Activated CD8-positive, alpha-beta memory T cell treated with anti-CD3 and anti-CD28 coated beads, Interleukin-2, amount 10 ng/mL, durations not matched to agents 7 days and 5 days (primary cell): ENCODE measurements around the gene MRPL17. TPM values are rescaled to one million over a fixed set of nuclear protein-coding genes. Genes with fewer than 3 reads are reported as not detected.

ENCODE experiments used
- ATAC-seq: fragments of 150-1000 bp; cut with Tn5 transposase; one replicate; pipeline ENCODE4 v1.10.0; 2021; ENCODE audit warnings: moderate library complexity
- CTCF ChIA-PET: fragments of 350-600 bp; sonication (Branson Sonifier 250); formaldehyde crosslinking; loops from one replicate; lab custom pipeline; 2021; ENCODE audit warnings: antibody characterized with exemption; lab: Charles Lee
- DNase-seq: peaks from one replicate; pipeline ENCODE4 v3.0.0-alpha.2; 2020
- H3K27ac Mint-ChIP-seq: one replicate; pipeline ENCODE4 v1.8.0; 2021; ENCODE audit warnings: mild to moderate bottlenecking, mixed read lengths
- H3K27me3 Mint-ChIP-seq: one replicate; pipeline ENCODE4 v1.8.0; 2021; ENCODE audit warnings: mixed read lengths
- H3K36me3 Mint-ChIP-seq: one replicate; pipeline ENCODE4 v1.8.0; 2021; ENCODE audit warnings: mild to moderate bottlenecking, mixed read lengths
- H3K4me1 Mint-ChIP-seq: one replicate; pipeline ENCODE4 v1.8.0; 2021; ENCODE audit warnings: mixed read lengths
- H3K4me3 Mint-ChIP-seq: one replicate; pipeline ENCODE4 v1.8.0; 2021; ENCODE audit warnings: mild to moderate bottlenecking, moderate library complexity, mixed read lengths
- H3K9me3 Mint-ChIP-seq: one replicate; pipeline ENCODE4 v1.8.0; 2022; ENCODE audit warnings: low read depth, mixed read lengths
- total RNA-seq, 2 experiments: library from RNA; stranded (reverse); gene quantifications; one replicate each; pipeline ENCODE4 v1.2.3, GENCODE V29; 2021

MRPL17 gene
- total RNA-seq, 2 experiments from 2014 or later = 69.4 to 81.0 TPM

DNA sequence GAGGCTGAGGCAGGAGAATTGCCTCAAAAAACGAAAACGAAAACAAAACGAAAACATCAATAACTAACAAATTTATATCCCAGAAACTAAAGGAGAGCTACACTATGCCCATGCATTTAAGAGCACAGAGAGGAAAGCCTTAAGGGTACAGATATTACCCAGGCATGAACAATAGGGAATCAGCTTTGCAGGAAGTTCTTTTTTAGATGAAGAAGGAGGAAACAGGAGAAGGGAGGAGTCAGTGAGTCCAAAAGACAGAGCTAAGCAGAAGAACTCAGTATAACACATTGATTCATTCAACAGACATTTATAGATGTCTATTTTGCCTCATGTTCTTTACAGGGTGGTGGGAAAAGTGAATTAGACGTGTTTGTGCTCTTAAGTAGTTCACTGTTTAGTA is 8.3 kb downstream of the MRPL17 start:
- Mint-ChIP-seq H3K36me3 (peaks cover 16% of the 10 kb centered on the region), H3K4me1 (peaks cover 45% of the 10 kb centered on the region), H3K9me3 (no peaks in the 10 kb centered on the region), H3K27me3 (no peaks in the 10 kb centered on the region), H3K4me3 (no peak overlapping the region), H3K27ac (no peak overlapping the region)
- CTCF ChIA-PET = interaction anchor here (1.1 to 5.4 kb wide), 4 partner anchors 9 to 71 kb away, joined by 3 to 38 read pairs (median 4); partner anchors contain the start of genes ILK, MRPL17 and TPP1
- DNase-seq (no peak), ATAC-seq (no peak)

DNA sequence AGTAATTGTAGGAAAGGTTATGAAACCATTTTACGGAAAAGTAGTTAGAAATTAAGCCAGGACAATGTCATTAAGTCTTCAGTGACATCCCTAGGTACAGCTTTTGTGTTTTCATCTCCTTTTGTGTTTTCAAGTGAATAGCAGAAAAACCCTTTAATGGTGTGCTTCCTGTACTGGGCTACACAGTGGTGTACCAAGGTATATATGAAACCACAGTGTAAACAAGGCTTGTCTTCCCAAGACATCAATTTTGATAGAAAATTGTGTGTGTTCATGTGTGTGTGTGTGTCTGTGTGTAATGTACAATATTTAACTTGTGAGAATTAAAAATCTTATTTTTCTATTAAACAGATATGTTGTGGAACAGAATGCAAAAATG is 8.9 kb downstream of the MRPL17 start:
- CTCF ChIA-PET = interaction anchor here (0.9 to 5.4 kb wide), 5 partner anchors 10 to 296 kb away, joined by 3 to 38 read pairs (median 4); partner anchors contain the start of genes MRPL17 and TAF10
- Mint-ChIP-seq H3K36me3 (peaks cover 10% of the 10 kb centered on the region), H3K4me3 (no peak overlapping the region), H3K9me3 (no peaks in the 10 kb centered on the region), H3K27me3 (no peaks in the 10 kb centered on the region), H3K4me1 (peaks cover 47% of the 10 kb centered on the region), H3K27ac (peak overlapping the region; percentile 61)
- ATAC-seq (no peak), DNase-seq (no peak)

DNA sequence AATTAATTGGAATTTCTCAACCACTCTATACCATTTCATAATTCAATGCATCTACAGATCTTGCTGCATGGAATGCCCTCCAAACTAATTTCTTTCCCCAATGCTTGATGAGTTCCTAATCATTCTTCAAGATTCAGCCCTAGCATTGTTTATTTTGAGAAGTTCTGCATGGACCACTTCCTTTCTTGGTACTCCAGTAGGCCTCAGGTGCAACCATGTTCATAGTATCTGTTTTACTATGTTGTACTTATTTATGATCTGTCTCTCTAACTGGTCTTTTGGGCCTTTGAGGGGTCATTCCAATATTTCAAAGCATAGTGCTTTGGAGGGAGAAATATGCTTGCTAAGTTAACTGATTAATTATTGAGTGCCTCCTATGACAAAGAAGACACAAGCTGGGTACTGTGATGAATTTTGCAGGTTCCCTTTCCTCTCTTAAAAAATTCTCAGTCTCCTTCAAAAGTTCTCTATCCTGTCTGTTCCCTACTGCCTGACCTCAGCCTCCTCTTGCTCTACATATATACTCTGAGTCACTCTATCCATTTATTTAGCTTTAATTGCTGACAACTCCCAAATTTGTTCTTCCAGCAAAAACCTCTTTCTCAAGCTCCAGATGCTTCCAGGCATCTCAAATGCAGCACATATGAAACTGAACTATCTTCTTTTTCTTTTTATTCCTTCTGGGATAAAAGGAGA is 9.5 kb downstream of the MRPL17 start:
- Mint-ChIP-seq H3K9me3 (no peaks in the 10 kb centered on the region), H3K36me3 (peaks cover 8% of the 10 kb centered on the region), H3K27ac (peak overlapping the region; percentile 61), H3K4me1 (peaks cover 50% of the 10 kb centered on the region), H3K4me3 (no peak overlapping the region), H3K27me3 (no peaks in the 10 kb centered on the region)
- no peak for DNase-seq
- ATAC-seq = peak; percentile 48
- CTCF ChIA-PET = interaction anchor here (0.9 to 5.4 kb wide), 7 partner anchors 10 to 295 kb away, joined by 3 to 38 read pairs (median 4); partner anchors contain the start of genes MRPL17 and TAF10

DNA sequence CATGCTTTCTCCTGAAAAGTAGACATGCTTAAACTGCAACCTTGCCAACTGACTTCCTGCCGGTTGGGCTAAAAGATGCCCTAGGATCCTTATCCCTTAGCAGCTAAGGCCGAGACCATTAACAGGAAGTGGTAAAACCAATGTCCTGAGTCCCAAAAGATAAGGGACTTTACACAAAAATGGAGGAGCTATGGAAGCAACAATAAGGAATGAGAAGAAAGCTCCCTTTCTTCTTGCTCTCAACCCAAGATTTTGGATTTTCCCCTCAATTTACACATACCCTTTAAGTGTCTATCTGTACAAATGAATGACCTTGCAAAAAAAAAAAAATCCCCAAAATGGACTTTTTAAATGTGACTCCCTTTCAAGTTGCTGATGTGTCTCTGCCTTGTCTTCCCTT is 11.1 kb downstream of the MRPL17 start:
- Mint-ChIP-seq H3K27me3 (no peaks in the 10 kb centered on the region), H3K9me3 (no peaks in the 10 kb centered on the region), H3K4me3 (no peak overlapping the region), H3K36me3 (peaks cover 4% of the 10 kb centered on the region), H3K4me1 (peaks cover 65% of the 10 kb centered on the region), H3K27ac (no peak overlapping the region)
- ATAC-seq = no peak
- CTCF ChIA-PET = interaction anchor here (0.6 to 5.4 kb wide), 8 partner anchors 12 to 293 kb away, joined by 3 to 38 read pairs (median 4); partner anchors contain the start of genes MRPL17 and TAF10
- no peak for DNase-seq

DNA sequence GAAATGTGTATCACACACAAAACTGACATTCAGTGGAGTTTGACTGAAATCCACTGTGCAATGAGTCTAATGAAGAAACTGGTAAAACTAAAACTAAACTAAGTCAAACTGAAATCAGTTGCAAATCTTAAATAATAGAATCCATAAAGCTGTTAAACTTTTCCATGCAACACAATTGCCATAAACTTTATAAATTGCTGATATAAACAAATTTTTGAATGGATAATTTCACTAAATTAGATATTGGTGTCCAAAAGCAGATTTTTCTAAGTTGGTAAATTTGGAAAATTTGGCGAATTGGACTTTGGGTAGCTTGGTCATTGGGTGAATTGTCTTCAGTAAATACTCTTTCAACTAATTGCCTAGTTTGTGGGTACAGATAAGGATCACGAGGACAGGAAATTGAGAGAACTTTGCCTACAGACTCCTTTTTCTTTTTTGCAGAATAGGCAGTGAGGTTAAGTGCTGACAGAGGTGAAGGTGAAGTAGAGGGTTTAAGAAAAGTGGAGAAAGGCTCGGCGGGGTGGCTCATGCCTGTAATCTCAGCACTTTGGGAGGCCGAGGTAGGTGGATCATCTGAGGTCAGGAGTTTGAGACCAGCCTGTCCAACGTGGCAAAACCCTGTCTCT is 12.8 kb downstream of the MRPL17 start:
- H3K4me1 Mint-ChIP-seq = peaks cover 75% of the 10 kb centered on the region
- peak; percentile 30 for ATAC-seq
- H3K4me3 Mint-ChIP-seq = no peak overlapping the region

DNA sequence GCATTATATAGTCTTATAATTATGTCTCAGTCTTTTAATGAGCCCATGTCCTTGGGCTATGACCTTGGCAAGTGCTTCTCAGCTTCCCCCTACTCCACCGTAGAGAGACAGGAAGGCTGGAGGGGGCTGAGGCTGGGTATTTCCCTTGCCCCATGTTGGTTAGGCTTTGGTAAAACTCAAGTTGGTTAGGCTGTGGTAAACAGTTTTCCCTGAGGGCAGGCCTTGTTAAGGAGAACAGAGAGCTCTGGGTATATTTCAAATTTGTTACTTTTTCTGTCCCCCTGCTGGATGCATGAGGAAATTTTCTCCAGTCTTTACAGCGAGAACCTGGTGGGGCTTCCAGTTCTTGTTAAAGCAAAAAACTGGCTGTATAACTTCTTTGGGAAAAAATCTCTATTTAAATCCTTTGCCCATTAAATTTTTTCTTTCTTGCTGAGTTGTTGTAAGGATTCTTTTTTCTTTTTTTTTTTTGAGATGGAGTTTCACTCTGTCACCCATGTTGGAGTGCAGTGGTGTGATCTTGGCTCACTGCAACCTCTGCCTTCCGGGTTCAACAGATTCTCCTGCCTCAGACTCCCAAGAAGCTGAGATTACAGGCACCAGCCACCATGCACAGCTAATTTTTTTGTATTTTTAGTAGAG is 15.3 kb downstream of the MRPL17 start:
- no peaks in the 10 kb centered on the region for H3K9me3 Mint-ChIP-seq
- no peak overlapping the region for H3K4me3 Mint-ChIP-seq
- no peaks in the 10 kb centered on the region for H3K27me3 Mint-ChIP-seq
- H3K36me3 Mint-ChIP-seq = peaks cover 4% of the 10 kb centered on the region
- peaks cover 60% of the 10 kb centered on the region for H3K4me1 Mint-ChIP-seq
- DNase-seq = peak; percentile 69
- CTCF ChIA-PET = interaction anchor here (0.9 to 3.0 kb wide), 23 partner anchors 9 to 289 kb away, joined by 3 to 21 read pairs (median 5); partner anchors contain the start of genes MRPL17, TAF10 and TPP1
- ATAC-seq = peak; percentile 69
- peak overlapping the region; percentile 61 for H3K27ac Mint-ChIP-seq

More for the DNA sequence above, 12.8 kb downstream of the MRPL17 start:
- Mint-ChIP-seq H3K36me3 (peaks cover 4% of the 10 kb centered on the region), H3K27me3 (no peaks in the 10 kb centered on the region), H3K9me3 (no peaks in the 10 kb centered on the region), H3K27ac (peak overlapping the region; percentile 16)
- CTCF ChIA-PET = interaction anchor here (0.5 to 5.4 kb wide), 7 partner anchors 10 to 189 kb away, joined by 3 to 38 read pairs (median 5); partner anchors contain the start of genes ARFIP2, ILK, MRPL17 and RRP8
- no peak for DNase-seq

DNA sequence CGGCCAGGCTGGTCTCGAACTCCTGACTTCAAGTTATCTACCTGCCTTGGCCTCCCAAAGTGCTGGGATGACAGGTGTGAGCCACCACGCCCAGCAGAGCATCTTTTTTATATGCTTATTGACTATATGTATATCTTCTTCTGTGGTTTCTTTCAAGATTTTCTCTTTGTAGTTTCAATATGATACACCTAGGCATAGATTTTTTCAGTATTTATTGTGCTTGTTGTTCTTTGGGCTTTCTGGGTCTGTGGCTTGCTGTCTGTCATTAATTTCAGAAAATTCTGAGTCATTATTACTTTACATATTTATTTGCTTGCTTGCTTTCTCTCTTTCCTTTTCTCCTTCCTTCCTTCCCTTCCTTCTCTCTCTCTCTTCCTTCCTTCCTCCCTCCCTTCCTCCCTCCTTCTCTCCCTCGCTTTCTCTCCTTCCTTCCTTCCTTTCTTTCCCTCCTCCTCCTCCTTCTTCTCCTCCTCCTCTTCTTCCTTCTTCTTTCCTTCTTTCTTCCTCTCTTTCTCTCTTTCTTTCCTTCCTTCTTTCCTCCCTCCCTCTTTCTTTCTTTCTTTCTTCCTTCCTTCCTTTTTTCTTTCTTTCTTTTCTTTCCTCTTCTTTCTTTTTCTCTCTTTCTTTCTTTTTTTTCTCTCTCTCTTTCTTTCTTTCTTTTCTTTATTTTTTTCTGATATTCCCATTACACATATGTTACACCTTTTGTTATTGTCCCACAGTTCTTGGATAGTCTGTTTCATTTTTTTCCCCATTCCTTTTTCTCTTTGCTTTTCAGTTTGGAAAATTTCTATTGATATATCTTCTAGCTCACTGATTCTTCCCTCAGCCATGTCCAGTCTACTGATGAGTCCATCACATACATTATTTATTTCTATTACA is 16.6 kb downstream of the MRPL17 start:
- Mint-ChIP-seq H3K36me3 (no peaks in the 10 kb centered on the region), H3K4me1 (peaks cover 48% of the 10 kb centered on the region), H3K27ac (peak overlapping the region; percentile 5), H3K9me3 (no peaks in the 10 kb centered on the region), H3K4me3 (no peak overlapping the region), H3K27me3 (peaks cover 3% of the 10 kb centered on the region)
- peak; percentile 38 for ATAC-seq
- CTCF ChIA-PET = interaction anchor here (0.9 to 3.0 kb wide), 9 partner anchors 12 to 288 kb away, joined by 3 to 21 read pairs (median 9); partner anchors contain the start of genes MRPL17, TAF10 and TPP1
- no peak for DNase-seq

DNA sequence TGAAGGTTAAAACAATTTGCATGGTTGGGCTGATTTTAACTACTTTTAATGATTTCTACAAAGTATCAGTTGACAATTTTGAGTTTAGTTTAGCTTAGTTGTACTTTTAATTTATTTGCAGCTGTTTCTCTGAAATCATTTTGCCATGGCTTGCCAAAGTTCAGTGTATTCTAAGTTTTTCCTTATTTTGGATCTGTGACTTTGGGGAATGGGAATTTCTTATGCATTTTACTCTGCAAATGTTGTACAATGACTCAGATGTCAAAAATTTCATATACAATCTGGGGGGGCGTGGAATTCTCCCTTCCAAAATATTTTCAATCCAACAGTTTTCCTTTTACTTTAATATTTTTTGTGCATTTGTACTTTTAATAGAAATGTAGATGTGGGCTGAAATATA is 18.6 kb downstream of the MRPL17 start:
- CTCF ChIA-PET = no interaction called here
- H3K4me3 Mint-ChIP-seq = no peak overlapping the region
- H3K36me3 Mint-ChIP-seq = no peaks in the 10 kb centered on the region
- H3K27ac Mint-ChIP-seq = no peak overlapping the region
- H3K27me3 Mint-ChIP-seq = peaks cover 3% of the 10 kb centered on the region
- H3K4me1 Mint-ChIP-seq = peaks cover 32% of the 10 kb centered on the region
- no peak for DNase-seq
- ATAC-seq = no peak
- no peaks in the 10 kb centered on the region for H3K9me3 Mint-ChIP-seq

DNA sequence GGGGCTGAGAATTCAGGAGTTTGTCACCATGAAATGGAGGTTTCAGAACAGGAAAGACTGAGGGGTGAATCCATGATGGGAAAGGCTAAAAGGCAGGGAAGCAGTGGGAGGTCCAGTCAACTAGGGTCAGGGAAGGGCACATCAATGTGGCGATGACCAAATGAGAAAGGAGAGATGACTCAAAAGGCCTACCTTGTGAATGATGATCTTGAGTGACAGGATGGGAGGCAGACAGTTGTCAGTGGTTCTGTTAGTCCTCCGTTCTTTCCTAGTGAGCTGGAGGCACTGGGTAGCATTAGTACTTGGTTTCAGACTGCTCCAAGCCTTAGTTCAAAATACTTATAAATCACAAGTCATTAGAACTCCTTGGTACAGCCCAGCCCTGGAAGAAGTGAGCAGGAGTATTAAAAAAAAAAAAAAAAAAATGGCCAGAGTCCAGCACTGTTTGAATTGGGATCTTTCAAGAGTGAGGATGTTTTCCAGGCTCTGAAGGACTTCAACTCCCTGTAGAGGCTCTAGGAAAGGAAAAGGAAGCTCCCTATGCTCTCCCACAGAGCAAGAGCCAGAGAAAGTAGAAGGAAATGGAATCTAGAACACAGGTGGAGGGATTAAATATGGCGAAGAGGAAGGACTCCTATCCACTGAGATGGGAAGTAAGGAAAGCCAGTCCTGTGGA is 19.2 kb downstream of the MRPL17 start:
- CTCF ChIA-PET = no interaction called here
- DNase-seq (no peak), ATAC-seq (no peak)
- H3K36me3 Mint-ChIP-seq = no peaks in the 10 kb centered on the region
- H3K27ac Mint-ChIP-seq = no peak overlapping the region
- H3K27me3 Mint-ChIP-seq = peaks cover 3% of the 10 kb centered on the region
- peaks cover 31% of the 10 kb centered on the region for H3K4me1 Mint-ChIP-seq
- H3K4me3 Mint-ChIP-seq = no peak overlapping the region
- H3K9me3 Mint-ChIP-seq = no peaks in the 10 kb centered on the region

DNA sequence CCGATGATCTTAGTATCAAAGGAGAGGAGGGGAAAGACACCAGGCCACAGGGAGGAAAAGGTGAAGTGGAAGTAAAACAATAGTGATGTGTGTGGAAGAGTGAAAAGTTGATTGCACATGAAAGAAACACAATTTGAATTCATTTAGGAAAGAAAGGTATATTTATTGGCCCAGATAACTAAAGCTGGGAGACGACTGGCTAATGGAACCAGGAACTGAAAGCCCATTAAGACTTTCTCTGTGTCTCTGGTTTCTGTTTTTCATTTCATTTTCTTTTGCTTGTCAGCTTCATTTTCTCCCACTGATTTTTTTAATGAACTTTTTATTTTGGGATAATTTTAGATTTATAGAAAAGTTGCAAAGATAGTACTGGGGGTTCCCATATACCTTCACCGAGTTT is 22.4 kb downstream of the MRPL17 start:
- Mint-ChIP-seq H3K4me1 (peaks cover 7% of the 10 kb centered on the region), H3K27me3 (peaks cover 19% of the 10 kb centered on the region), H3K4me3 (no peak overlapping the region), H3K36me3 (peaks cover 1% of the 10 kb centered on the region), H3K9me3 (no peaks in the 10 kb centered on the region), H3K27ac (no peak overlapping the region)
- ATAC-seq (no peak), DNase-seq (no peak)
- CTCF ChIA-PET = interaction anchor here (0.7 to 1.7 kb wide), 4 partner anchors 11 to 42 kb away, joined by 3 to 5 read pairs (median 4); partner anchors contain the start of gene MRPL17

DNA sequence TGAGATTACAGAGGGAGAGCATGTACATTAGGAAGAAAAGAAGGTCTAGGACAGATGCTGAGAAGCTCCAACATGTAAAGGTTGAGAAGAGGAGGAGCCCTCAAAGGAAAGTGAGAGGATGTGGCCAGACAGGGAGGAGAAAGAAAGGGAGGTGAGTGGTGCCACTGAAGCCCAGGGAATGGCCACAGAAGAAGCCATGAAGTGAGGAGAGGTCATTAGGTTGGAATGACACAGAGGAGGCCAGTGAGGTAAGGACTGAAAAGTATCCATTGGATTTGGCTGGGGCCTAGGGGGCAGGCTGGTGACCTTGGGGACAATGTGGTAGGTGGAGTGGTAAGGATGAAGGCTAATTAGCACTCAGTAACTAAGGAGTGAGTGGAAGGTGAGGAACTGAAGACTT is 24.5 kb downstream of the MRPL17 start:
- no peak for DNase-seq
- ATAC-seq = no peak
- CTCF ChIA-PET = interaction anchor here (1.0 kb wide), 1 partner anchor 14 kb away, joined by 3 read pairs; no protein-coding TSS in a partner anchor
- Mint-ChIP-seq H3K9me3 (no peaks in the 10 kb centered on the region), H3K27ac (no peak overlapping the region), H3K27me3 (peaks cover 19% of the 10 kb centered on the region), H3K4me3 (no peak overlapping the region), H3K4me1 (peaks cover 3% of the 10 kb centered on the region), H3K36me3 (peaks cover 1% of the 10 kb centered on the region)

DNA sequence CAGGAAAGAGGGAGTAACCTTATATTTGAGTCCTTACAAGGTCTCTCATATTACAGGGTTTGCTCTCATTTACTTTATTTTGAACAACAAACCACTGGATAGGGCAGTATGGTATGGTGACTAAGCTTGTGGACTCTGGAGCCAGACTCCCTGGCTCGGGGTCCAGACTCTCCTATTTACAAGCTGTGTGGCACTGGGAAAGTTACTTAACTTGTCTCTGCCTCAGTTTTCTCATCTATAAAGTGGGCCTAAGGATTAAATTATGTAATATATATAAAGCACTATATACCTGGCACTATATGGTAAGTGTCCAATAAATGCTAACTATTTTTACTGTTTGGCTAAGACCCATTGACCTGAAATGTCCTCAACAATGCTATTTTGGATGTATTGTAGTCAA is 25.8 kb downstream of the MRPL17 start:
- H3K27ac Mint-ChIP-seq = no peak overlapping the region
- no peak overlapping the region for H3K4me3 Mint-ChIP-seq
- CTCF ChIA-PET = interaction anchor here (1.2 kb wide), 1 partner anchor 11 kb away, joined by 4 read pairs; no protein-coding TSS in a partner anchor
- ATAC-seq = no peak
- no peaks in the 10 kb centered on the region for H3K9me3 Mint-ChIP-seq
- peaks cover 1% of the 10 kb centered on the region for H3K4me1 Mint-ChIP-seq
- DNase-seq = no peak
- peaks cover 19% of the 10 kb centered on the region for H3K27me3 Mint-ChIP-seq
- H3K36me3 Mint-ChIP-seq = peaks cover 1% of the 10 kb centered on the region
